A673 (cell line): Measurements from ENCODE around the gene PRICKLE3.

ENCODE experiments used
- CTCF ChIP-seq: fragments of 300-800, 200-600 bp; sonication (generic); conservative IDR thresholded peaks from 2 replicates; pipeline ENCODE4 v1.5.1; 2017; ENCODE audit warnings: low read depth, mild to moderate bottlenecking, antibody characterized with exemption, low read length, moderate library complexity, mixed read lengths
- EZH2 ChIP-seq: fragments of 200-600 bp; sonication (generic); IDR thresholded peaks from 2 replicates; pipeline ENCODE4 v1.6.1; 2017; ENCODE audit warnings: borderline replicate concordance, low read depth, mild to moderate bottlenecking, mixed read lengths, antibody characterized with exemption, low read length; ENCODE audit not compliant: poor library complexity, severe bottlenecking

GRCh38 chrX:49220100-49220499, 33.9 kb upstream of the PRICKLE3 start:
- TF ChIP-seq CTCF: no peak
- TF ChIP-seq EZH2: no peak
